ENCODE data around the gene GATAD2A. TPM values are rescaled to one million over a fixed set of nuclear protein-coding genes. Genes with fewer than 3 reads are reported as not detected.

GATAD2A gene
- total and polyA plus RNA-seq, 9 of the 15 experiments (the other 6 are each of a cell fraction or from before 2014, with no cell fraction given), result 2.4 to 226 (median 44.2) TPM

- TF ChIP-seq POLR2G (IDR thresholded peaks at IDR 0.05; ENCODE audit: low read depth, low read length), result peak; percentile 38; the same call in 1 of the 2 replicates
- TF ChIP-seq JUND (IDR thresholded peaks at IDR 0.05; ENCODE audit: borderline replicate concordance, low read depth, low read length), result no peak
- TF ChIP-seq JUND (tag; IDR thresholded peaks at IDR 0.05; ENCODE audit: borderline replicate concordance, low read depth, low read length), result no peak
- TF ChIP-seq TFAP4 (CRISPR knock-in tag; IDR thresholded peaks at IDR 0.05; ENCODE audit: borderline replicate concordance), result peak; percentile 52
- TF ChIP-seq ZBTB26 (CRISPR knock-in tag; IDR thresholded peaks at IDR 0.05), result no peak
- TF ChIP-seq DACH1 (IDR thresholded peaks at IDR 0.05; ENCODE audit: partially characterized antibody), result peak; percentile 22
- TF ChIP-seq NFE2L1 (tag; IDR thresholded peaks at IDR 0.05; ENCODE audit: borderline replicate concordance, low read depth), result no peak
- TF ChIP-seq SNRNP70 (optimal IDR thresholded peaks at IDR 0.05; ENCODE audit: low read depth, low read length), result no peak
- no peak for TF ChIP-seq PKNOX1 (IDR thresholded peaks at IDR 0.05)
- peak; percentile 47; the same call in 1 of the 2 replicates for TF ChIP-seq ZBTB7A (IDR thresholded peaks at IDR 0.05; ENCODE audit: borderline replicate concordance, control insufficient read depth, low read depth, low read length)
- no peak for TF ChIP-seq PML (IDR thresholded peaks at IDR 0.05; ENCODE audit: low read length)
- no peak for TF ChIP-seq RNF2 (IDR thresholded peaks at IDR 0.05)
Observed at GRCh38 chr19:19461671-19462622, 56.5 kb downstream of the GATAD2A start (continued).
